HepG2 (cell line): ENCODE data around the gene IL1A. TPM values are rescaled to one million over a fixed set of nuclear protein-coding genes. Genes with fewer than 3 reads are reported as not detected.

Source experiments
- ATAC-seq: fragments of 200-7000 bp; cut with Tn5 transposase; 3 replicates; pipeline ENCODE4 v1.9.1; 2020; ENCODE audit warnings: mild to moderate bottlenecking, moderate library complexity
- BruUV-seq: library from RNA; stranded (reverse); fragments of 400-500 nt; replicated peaks from 2 replicates; lab custom pipeline; 2021; lab: Mats Ljungman, UMichigan
- CTCF ChIA-PET: fragments of 300-600 bp; formaldehyde crosslinking; extraction: SDS; loops from one replicate; lab custom pipeline; 2021; ENCODE audit warnings: low total read pairs, inconsistent platforms, low intra/inter-chr PET ratio; lab: Yijun Ruan, JAX
- POLR2A ChIA-PET: fragments of 350-600 bp; sonication (Branson Sonifier 250); formaldehyde crosslinking; loops from one replicate; lab custom pipeline; 2020; ENCODE audit warnings: antibody characterized with exemption, inconsistent platforms; lab: Yijun Ruan, JAX
- DNase-seq: peaks from one replicate; pipeline ENCODE4 v3.0.0-alpha.2; 2015; ENCODE audit warnings: low spot score
- FAIRE-seq: peaks from 3 replicates; lab custom pipeline; 2011; peaks lifted over from hg19 to GRCh38; lab: Jason Lieb, UNC
- H2AFZ ChIP-seq: one replicate; pipeline ENCODE4 v1.6.1; 2011; ENCODE audit warnings: low read length, inconsistent platforms
- H3K27ac ChIP-seq: fragments of 300-600 bp; 3 replicates; pipeline ENCODE4 v1.8.0; 2011; ENCODE audit warnings: mixed run types, mild to moderate bottlenecking, mixed read lengths, low read length, inconsistent platforms; ENCODE audit not compliant: insufficient read depth; ENCODE audit errors: extremely low read length
- H3K27me3 ChIP-seq, 2 experiments: fragments of 200-600 bp in 1 of 2; 2 replicates in 1 of 2; 3 replicates in 1 of 2; pipeline versions ENCODE4 v1.6.0 to v1.8.0; 2011; ENCODE audit warnings: low read length in 2 of 2, mild to moderate bottlenecking in 2 of 2, moderate library complexity in 2 of 2, inconsistent platforms in 1 of 2; ENCODE audit not compliant: insufficient read depth in 2 of 2, control insufficient read depth in 1 of 2
- H3K36me3 ChIP-seq, 2 experiments: fragments of 200-600 bp in 1 of 2; replicated peaks in 1 of 2; 2 replicates in 1 of 2; 3 replicates in 1 of 2; pipeline versions ENCODE4 v1.5.1 to v1.8.0; 2011; ENCODE audit warnings: low read length in 2 of 2, inconsistent platforms in 1 of 2; ENCODE audit not compliant: insufficient read depth in 2 of 2, control insufficient read depth in 1 of 2
- H3K4me1 ChIP-seq: 2 replicates; pipeline ENCODE4 v1.5.1; 2012; ENCODE audit warnings: low read length, inconsistent platforms; ENCODE audit not compliant: insufficient read depth
- H3K4me2 ChIP-seq: 2 replicates; pipeline ENCODE4 v1.6.0; 2011; ENCODE audit warnings: low read depth, low read length, inconsistent platforms
- H3K4me3 ChIP-seq, 3 experiments: fragments of 200-600 bp in 1 of 3; sonication (generic), shearing (Covaris generic) in 1 of 3; replicated peaks in 1 of 3; 2 replicates each; pipeline ENCODE4 v1.5.1; 2011 to 2016; ENCODE audit warnings: low read length in 3 of 3, inconsistent platforms in 2 of 3, low read depth in 2 of 3, mild to moderate bottlenecking in 2 of 3, control low read depth in 1 of 3, mixed read lengths in 1 of 3; ENCODE audit not compliant: insufficient read depth in 1 of 3
- H3K79me2 ChIP-seq: one replicate; pipeline ENCODE4 v1.6.1; 2011; ENCODE audit warnings: low read length, inconsistent platforms; ENCODE audit not compliant: insufficient read depth
- H3K9ac ChIP-seq: 2 replicates; pipeline ENCODE4 v1.6.0; 2011; ENCODE audit warnings: mild to moderate bottlenecking, low read depth, low read length, inconsistent platforms; ENCODE audit not compliant: insufficient read depth
- H3K9me3 ChIP-seq: 2 replicates; pipeline ENCODE4 v1.5.1; 2012; ENCODE audit warnings: mild to moderate bottlenecking, low read length
- H4K20me1 ChIP-seq: 2 replicates; pipeline ENCODE4 v1.6.0; 2011; ENCODE audit warnings: inconsistent platforms, mild to moderate bottlenecking, low read length, moderate library complexity; ENCODE audit not compliant: insufficient read depth
- CENPT ChIP-seq: sonication (generic); formaldehyde crosslinking; IDR thresholded peaks from 2 replicates; pipeline ENCODE4 v1.8.0; 2022; ENCODE audit warnings: low read depth, mild to moderate bottlenecking, moderate library complexity, missing genetic modification reagents
- EP300 ChIP-seq, 3 experiments: sonication (generic) in 1 of 3; formaldehyde crosslinking in 1 of 3; IDR thresholded peaks; 2 replicates each; pipeline versions ENCODE4 v1.5.1 to v1.6.1; 2011 to 2020; ENCODE audit warnings: low read depth in 2 of 3, low read length in 2 of 3, borderline replicate concordance in 1 of 3, improper control_type of control experiment in 1 of 3, mild to moderate bottlenecking in 1 of 3, missing genetic modification reagents in 1 of 3, moderate library complexity in 1 of 3
- GATAD2A ChIP-seq: IDR thresholded peaks from 2 replicates; pipeline ENCODE4 v1.6.1; 2016
- MED8 ChIP-seq: sonication (generic); formaldehyde crosslinking; IDR thresholded peaks from 2 replicates; pipeline ENCODE4 v1.8.1; 2023; ENCODE audit warnings: mild to moderate bottlenecking, missing genetic modification reagents; ENCODE audit not compliant: insufficient replicate concordance
- NR2F2 ChIP-seq: IDR thresholded peaks from 2 replicates; pipeline ENCODE4 v1.6.1; 2012; ENCODE audit warnings: low read depth, inconsistent platforms, borderline replicate concordance
- NR2F6 ChIP-seq, 2 experiments: IDR thresholded peaks; 2 replicates each; pipeline ENCODE4 v1.6.1; 2016; ENCODE audit warnings: antibody characterized with exemption in 1 of 2, mild to moderate bottlenecking in 1 of 2
- SOX5 ChIP-seq: IDR thresholded peaks from 2 replicates; pipeline ENCODE4 v1.6.1; 2016; ENCODE audit warnings: borderline replicate concordance
- SRY ChIP-seq: sonication (generic); formaldehyde crosslinking; IDR thresholded peaks from 2 replicates; pipeline ENCODE4 v1.8.0; 2022; ENCODE audit warnings: mild to moderate bottlenecking, missing genetic modification reagents
- TCF7L2 ChIP-seq: IDR thresholded peaks from 2 replicates; pipeline ENCODE4 v1.6.1; 2011; ENCODE audit warnings: mild to moderate bottlenecking, low read depth, low read length, moderate library complexity
- ZNF33B ChIP-seq: sonication (generic); formaldehyde crosslinking; IDR thresholded peaks from 2 replicates; pipeline ENCODE4 v1.5.1; 2020; ENCODE audit warnings: mild to moderate bottlenecking, missing genetic modification reagents
- WGBS: methylation state at CpG from one replicate; pipeline ENCODE4 v1.1.6; 2017; ENCODE audit warnings: low lambda C conversion rate; 5-methylcytosine and 5-hydroxymethylcytosine counted together
- in situ Hi-C: cut with HindIII; loops from 2 replicates; pipeline ENCODE4 v1.10.0; 2017; ENCODE audit warnings: low pct_unique_long_range_greater_than_20kb; ENCODE audit not compliant: extremely low pct_ligation_motif_present
- intact Hi-C: fragments of 100-400 bp; cut with micrococcal nuclease; formaldehyde crosslinking; loops from one replicate; pipeline ENCODE4 v1.10.0; 2022; ENCODE audit not compliant: unreplicated experiment
- polyA plus RNA-seq, 8 experiments: library from polyadenylated mRNA; depleted of rRNA in 3 of 8; stranded (reverse) in 7 of 8; unstranded in 1 of 8; fragments of >200 nt; fragmentation: Illumina TruSeq in 4 of 8; extraction: Trizol in 4 of 8; gene quantifications; 2 replicates each; pipeline versions ENCODE4 v1.2.1 to v1.2.3, GENCODE V29; 2011 to 2016; ENCODE audit warnings: low read depth in 4 of 8, missing spikeins in 1 of 8, mixed read lengths in 1 of 8; ENCODE audit not compliant: insufficient read depth in 1 of 8
- total RNA-seq, 5 experiments: library from RNA; depleted of rRNA; stranded (reverse); fragments of >200 nt; fragmentation: Illumina TruSeq; extraction: Trizol; gene quantifications; 2 replicates each; pipeline ENCODE4 v1.2.3, GENCODE V29; 2016; ENCODE audit warnings: low read depth in 1 of 5
- TF ChIP-seq, protein P1 (sequence below): IDR thresholded peaks from 2 replicates; pipeline ENCODE4 v1.6.1; 2016; ENCODE audit warnings: mild to moderate bottlenecking

IL1A gene
- total and polyA plus RNA-seq, 2 of the 13 experiments (the other 11 are each of a cell fraction or from before 2014, with no cell fraction given), result not detected

DNA sequence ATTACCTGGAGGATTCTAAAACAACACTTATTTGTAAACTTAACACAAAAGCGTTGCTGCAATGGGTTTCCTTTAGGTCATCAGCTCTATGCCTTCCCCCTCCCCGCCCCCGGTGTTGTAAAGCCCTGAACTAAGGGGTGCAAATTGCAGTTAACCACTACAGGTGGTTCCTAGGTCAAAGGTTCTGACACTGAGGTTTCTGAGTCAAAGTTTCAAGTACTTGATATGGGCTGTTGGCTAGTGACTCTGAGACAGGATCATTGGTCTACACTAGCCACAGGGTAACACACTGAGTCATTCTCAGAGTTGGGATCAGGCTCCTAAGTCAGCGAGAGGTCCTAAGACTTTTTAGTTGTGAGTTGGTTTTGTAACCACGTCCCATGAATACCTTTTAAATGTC is 36.8 kb upstream of the IL1A start:
- in situ Hi-C loops, result no loop called here
- CTCF ChIA-PET, result no interaction called here
- WGBS, result 89% methylated on average over 5 of the region's 5 CpGs
- no peaks in the 10 kb centered on the region for H3K27me3 ChIP-seq
- H3K4me3 ChIP-seq, result no peak overlapping the region
- H4K20me1 ChIP-seq, result no peaks in the 10 kb centered on the region
- no peak overlapping the region for H2AFZ ChIP-seq
- FAIRE-seq (no peak), ATAC-seq (no peak), DNase-seq (no peak)
- no peak overlapping the region for H3K27ac ChIP-seq
- POLR2A ChIA-PET, result no interaction called here
- H3K9ac ChIP-seq, result no peak overlapping the region
- intact Hi-C loops, result no loop called here
- no peaks in the 10 kb centered on the region for H3K36me3 ChIP-seq
- no peaks in the 10 kb centered on the region for H3K9me3 ChIP-seq
- 0 out of 2 replicates have a peak, but pooled peaks have one; percentile 45 for TF ChIP-seq ZNF33B (CRISPR knock-in tag)
- no peak for TF ChIP-seq CENPT (CRISPR knock-in tag)
- no peak for TF ChIP-seq MED8 (CRISPR knock-in tag)
- peak; percentile 48; the same call in 1 of the 2 replicates for TF ChIP-seq NR2F2
- peak; percentile 58; the same call in 1 of the 2 replicates for TF ChIP-seq NR2F6 (IDR thresholded peaks at IDR 0.05)
- TF ChIP-seq NR2F6 (CRISPR knock-in tag; IDR thresholded peaks at IDR 0.05), result no peak
- H3K4me1 ChIP-seq, result peaks cover 67% of the 10 kb centered on the region
- no peaks in the 10 kb centered on the region for H3K79me2 ChIP-seq
- H3K4me2 ChIP-seq, result no peak overlapping the region
- BruUV-seq, result no TSS peak

DNA sequence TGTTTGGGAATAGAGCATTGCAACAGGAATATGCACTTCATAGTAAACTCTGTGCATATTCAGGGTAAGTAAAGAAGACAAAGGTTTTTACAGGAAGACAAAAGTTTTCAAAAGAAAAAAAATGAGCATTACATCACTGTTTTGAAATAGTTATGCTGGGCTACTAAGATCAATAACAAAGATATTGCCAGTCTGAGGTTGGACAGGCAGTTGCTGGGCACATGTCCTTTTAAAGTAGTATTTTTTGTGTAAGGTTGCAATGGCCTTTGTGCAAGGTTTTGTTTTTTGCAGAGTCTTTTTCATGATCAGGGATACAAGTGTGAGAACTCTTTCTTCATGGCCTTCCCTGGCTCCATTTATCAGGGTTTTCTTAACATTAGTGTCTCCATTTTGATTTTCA is 36.0 kb upstream of the IL1A start:
- peak; percentile 22; the same call in 1 of the 2 replicates for TF ChIP-seq GATAD2A (CRISPR knock-in tag)
- TF ChIP-seq, protein P1, sequence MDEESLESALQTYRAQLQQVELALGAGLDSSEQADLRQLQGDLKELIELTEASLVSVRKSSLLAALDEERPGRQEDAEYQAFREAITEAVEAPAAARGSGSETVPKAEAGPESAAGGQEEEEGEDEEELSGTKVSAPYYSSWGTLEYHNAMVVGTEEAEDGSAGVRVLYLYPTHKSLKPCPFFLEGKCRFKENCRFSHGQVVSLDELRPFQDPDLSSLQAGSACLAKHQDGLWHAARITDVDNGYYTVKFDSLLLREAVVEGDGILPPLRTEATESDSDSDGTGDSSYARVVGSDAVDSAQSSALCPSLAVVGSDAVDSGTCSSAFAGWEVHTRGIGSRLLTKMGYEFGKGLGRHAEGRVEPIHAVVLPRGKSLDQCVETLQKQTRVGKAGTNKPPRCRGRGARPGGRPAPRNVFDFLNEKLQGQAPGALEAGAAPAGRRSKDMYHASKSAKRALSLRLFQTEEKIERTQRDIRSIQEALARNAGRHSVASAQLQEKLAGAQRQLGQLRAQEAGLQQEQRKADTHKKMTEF (CRISPR knock-in tag), result 0 out of 2 replicates have a peak, but pooled peaks have one; percentile 26
- 0 out of 2 replicates have a peak, but pooled peaks have one; percentile 10 for TF ChIP-seq SOX5 (CRISPR knock-in tag)
- 0 out of 4 replicates have a peak, but pooled peaks of 1 of the 2 experiments have one; percentile 9 for TF ChIP-seq EP300 (IDR thresholded peaks at IDR 0.05; ENCODE audit: low read depth in 2 of 2, low read length in 2 of 2)
- no peak for TF ChIP-seq EP300 (CRISPR knock-in tag; IDR thresholded peaks at IDR 0.05; ENCODE audit: borderline replicate concordance)
- no peak for TF ChIP-seq SRY (CRISPR knock-in tag)
- 0 out of 2 replicates have a peak, but pooled peaks have one; percentile 33 for TF ChIP-seq TCF7L2
- TF ChIP-seq, all 625 proteins: peak for 5
- H3K4me2 ChIP-seq, result no peak overlapping the region
- in situ Hi-C loops, result no loop called here
- H3K4me1 ChIP-seq, result peaks cover 71% of the 10 kb centered on the region
- no peaks in the 10 kb centered on the region for H3K27me3 ChIP-seq
- H3K36me3 ChIP-seq, result no peaks in the 10 kb centered on the region
- no peak overlapping the region for H2AFZ ChIP-seq
- intact Hi-C loops, result no loop called here
- DNase-seq (no peak), FAIRE-seq (no peak), ATAC-seq (no peak)
- H3K9ac ChIP-seq, result no peak overlapping the region
- CTCF ChIA-PET, result no interaction called here
- H3K27ac ChIP-seq, result no peak overlapping the region
- POLR2A ChIA-PET, result no interaction called here
- no peaks in the 10 kb centered on the region for H3K9me3 ChIP-seq
- H3K4me3 ChIP-seq, result no peak overlapping the region
- no peaks in the 10 kb centered on the region for H4K20me1 ChIP-seq
- no TSS peak for BruUV-seq
- H3K79me2 ChIP-seq, result no peaks in the 10 kb centered on the region
